Measurements from ENCODE around the gene ARFGAP2.
A peak's percentile ranks its signal among the peaks of the same experiment; 100 is the strongest.
"Not testable (repeated sequence)": the region's sequence is repeated elsewhere in the genome, so short reads cannot be mapped to it uniquely, and the experiment has no call there.

Gene ARFGAP2

GRCh38 chr11:47204637-47204989, 27.9 kb upstream of the ARFGAP2 start:
- no peaks in the 10 kb centered on the region for H3K9me3 ChIP-seq (ENCODE audit: low read length)
- H2AFZ ChIP-seq (ENCODE audit: low read depth, low read length), result no peak overlapping the region
- H3K27me3 ChIP-seq (ENCODE audit: insufficient read depth, low read length), result no peaks in the 10 kb centered on the region
- no peaks in the 10 kb centered on the region for H3K4me1 ChIP-seq (ENCODE audit: insufficient read depth, low read length)
- H3K4me3 ChIP-seq (ENCODE audit: low read length), result no peak overlapping the region
- H3K36me3 ChIP-seq (ENCODE audit: insufficient read depth, low read length), result no peaks in the 10 kb centered on the region

- no peaks in the 10 kb centered on the region for H3K27me3 ChIP-seq (ENCODE audit: insufficient read depth, low read length)
- no peaks in the 10 kb centered on the region for H3K9me3 ChIP-seq (ENCODE audit: low read length)
- H3K4me1 ChIP-seq (ENCODE audit: insufficient read depth, low read length), result no peaks in the 10 kb centered on the region
- no peaks in the 10 kb centered on the region for H3K36me3 ChIP-seq (ENCODE audit: insufficient read depth, low read length)
- H3K4me3 ChIP-seq (ENCODE audit: low read length), result no peak overlapping the region
- no peak overlapping the region for H2AFZ ChIP-seq (ENCODE audit: low read depth, low read length)
Observed at GRCh38 chr11:47202576-47202975, 25.9 kb upstream of the ARFGAP2 start.

- Histone ChIP-seq H3K4me3 (ENCODE audit: low read length) (no peak overlapping the region), H3K36me3 (ENCODE audit: insufficient read depth, low read length) (no peaks in the 10 kb centered on the region), H2AFZ (ENCODE audit: low read depth, low read length) (no peak overlapping the region), H3K9me3 (ENCODE audit: low read length) (no peaks in the 10 kb centered on the region), H3K27me3 (ENCODE audit: insufficient read depth, low read length) (no peaks in the 10 kb centered on the region), H3K4me1 (ENCODE audit: insufficient read depth, low read length) (no peaks in the 10 kb centered on the region)
Observed at GRCh38 chr11:47201015-47201414, 24.3 kb upstream of the ARFGAP2 start.

- H3K4me3 ChIP-seq (ENCODE audit: low read length); H3K9me3 ChIP-seq (ENCODE audit: low read length); H3K27me3 ChIP-seq (ENCODE audit: insufficient read depth, low read length); H2AFZ ChIP-seq (ENCODE audit: low read depth, low read length); H3K36me3 ChIP-seq (ENCODE audit: insufficient read depth, low read length): not testable (repeated sequence)
- H3K4me1 ChIP-seq (ENCODE audit: insufficient read depth, low read length), result peaks cover 16% of the 10 kb centered on the region
Observed at GRCh38 chr11:47198161-47198560, 21.5 kb upstream of the ARFGAP2 start.

- H3K27me3 ChIP-seq (ENCODE audit: insufficient read depth, low read length), result peaks cover 21% of the 10 kb centered on the region
- peaks cover 24% of the 10 kb centered on the region for H3K4me1 ChIP-seq (ENCODE audit: insufficient read depth, low read length)
- H2AFZ ChIP-seq (ENCODE audit: low read depth, low read length), result no peak overlapping the region
- H3K4me3 ChIP-seq (ENCODE audit: low read length), result no peak overlapping the region
- H3K9me3 ChIP-seq (ENCODE audit: low read length), result no peaks in the 10 kb centered on the region
- H3K36me3 ChIP-seq (ENCODE audit: insufficient read depth, low read length), result no peaks in the 10 kb centered on the region
Observed at GRCh38 chr11:47192111-47192510, 15.4 kb upstream of the ARFGAP2 start.

GRCh38 chr11:47191137-47191536, 14.5 kb upstream of the ARFGAP2 start:
- Histone ChIP-seq H3K4me1 (ENCODE audit: insufficient read depth, low read length) (peaks cover 31% of the 10 kb centered on the region), H3K27me3 (ENCODE audit: insufficient read depth, low read length) (peaks cover 28% of the 10 kb centered on the region)
- H3K9me3 ChIP-seq (ENCODE audit: low read length); H2AFZ ChIP-seq (ENCODE audit: low read depth, low read length); H3K4me3 ChIP-seq (ENCODE audit: low read length); H3K36me3 ChIP-seq (ENCODE audit: insufficient read depth, low read length): not testable (repeated sequence)

GRCh38 chr11:47189100-47189834, 12.6 kb upstream of the ARFGAP2 start:
- H3K36me3 ChIP-seq (ENCODE audit: insufficient read depth, low read length), result no peaks in the 10 kb centered on the region
- peaks cover 27% of the 10 kb centered on the region for H3K4me1 ChIP-seq (ENCODE audit: insufficient read depth, low read length)
- no peak overlapping the region for H3K4me3 ChIP-seq (ENCODE audit: low read length)
- no peaks in the 10 kb centered on the region for H3K9me3 ChIP-seq (ENCODE audit: low read length)
- H2AFZ ChIP-seq (ENCODE audit: low read depth, low read length), result no peak overlapping the region
- H3K27me3 ChIP-seq (ENCODE audit: insufficient read depth, low read length), result peaks cover 28% of the 10 kb centered on the region

GRCh38 chr11:47188259-47188658, 11.6 kb upstream of the ARFGAP2 start:
- Histone ChIP-seq H3K4me3 (ENCODE audit: low read length) (no peak overlapping the region), H3K36me3 (ENCODE audit: insufficient read depth, low read length) (no peaks in the 10 kb centered on the region), H3K9me3 (ENCODE audit: low read length) (no peaks in the 10 kb centered on the region), H3K4me1 (ENCODE audit: insufficient read depth, low read length) (peaks cover 20% of the 10 kb centered on the region), H3K27me3 (ENCODE audit: insufficient read depth, low read length) (peaks cover 28% of the 10 kb centered on the region), H2AFZ (ENCODE audit: low read depth, low read length) (no peak overlapping the region)

GRCh38 chr11:47187723-47188122, 11.0 kb upstream of the ARFGAP2 start:
- Histone ChIP-seq H3K4me3 (ENCODE audit: low read length) (no peak overlapping the region), H3K9me3 (ENCODE audit: low read length) (no peaks in the 10 kb centered on the region), H2AFZ (ENCODE audit: low read depth, low read length) (no peak overlapping the region), H3K27me3 (ENCODE audit: insufficient read depth, low read length) (peaks cover 28% of the 10 kb centered on the region), H3K36me3 (ENCODE audit: insufficient read depth, low read length) (no peaks in the 10 kb centered on the region), H3K4me1 (ENCODE audit: insufficient read depth, low read length) (peaks cover 17% of the 10 kb centered on the region)

- Histone ChIP-seq H2AFZ (ENCODE audit: low read depth, low read length) (peak overlapping the region; percentile 29), H3K27me3 (ENCODE audit: insufficient read depth, low read length) (peaks cover 28% of the 10 kb centered on the region), H3K9me3 (ENCODE audit: low read length) (no peaks in the 10 kb centered on the region), H3K4me3 (ENCODE audit: low read length) (peak overlapping the region; percentile 45), H3K36me3 (ENCODE audit: insufficient read depth, low read length) (no peaks in the 10 kb centered on the region), H3K4me1 (ENCODE audit: insufficient read depth, low read length) (peaks cover 17% of the 10 kb centered on the region)
Observed at GRCh38 chr11:47186700-47187695, 10.3 kb upstream of the ARFGAP2 start.

- peaks cover 28% of the 10 kb centered on the region for H3K27me3 ChIP-seq (ENCODE audit: insufficient read depth, low read length)
- no peaks in the 10 kb centered on the region for H3K36me3 ChIP-seq (ENCODE audit: insufficient read depth, low read length)
- H3K4me1 ChIP-seq (ENCODE audit: insufficient read depth, low read length), result peaks cover 17% of the 10 kb centered on the region
- H3K9me3 ChIP-seq (ENCODE audit: low read length), result no peaks in the 10 kb centered on the region
- peak within 1 kb of the TSS; percentile 51 for H2AFZ ChIP-seq (ENCODE audit: low read depth, low read length)
- peak within 1 kb of the TSS; percentile 45 for H3K4me3 ChIP-seq (ENCODE audit: low read length)
Observed at GRCh38 chr11:47186076-47186699, 9.5 kb upstream of the ARFGAP2 start, which contains the start of gene PACSIN3. Gene PACSIN3, minus strand, starts transcription at chr11:47186434. Its CDS starts 3,707 bp downstream, at chr11:47182727.

GRCh38 chr11:47185305-47186075, 8.8 kb upstream of the ARFGAP2 start:
- H3K27me3 ChIP-seq (ENCODE audit: insufficient read depth, low read length), result peaks cover 28% of the 10 kb centered on the region
- H3K4me1 ChIP-seq (ENCODE audit: insufficient read depth, low read length), result peaks cover 17% of the 10 kb centered on the region
- H3K4me3 ChIP-seq (ENCODE audit: low read length), result peak overlapping the region; percentile 45
- H3K36me3 ChIP-seq (ENCODE audit: insufficient read depth, low read length), result no peaks in the 10 kb centered on the region
- H3K9me3 ChIP-seq (ENCODE audit: low read length), result no peaks in the 10 kb centered on the region
- peak overlapping the region; percentile 51 for H2AFZ ChIP-seq (ENCODE audit: low read depth, low read length)

All from neuron (in vitro differentiated cells).